GM18526 (cell line): Measurements from ENCODE around the gene GPR42.

ENCODE experiments used
- POLR2A ChIP-seq: IDR thresholded peaks from 3 replicates; pipeline ENCODE4 v1.6.1; 2011; ENCODE audit not compliant: insufficient read length; ENCODE audit errors: extremely low read depth

GPR42 gene

GRCh38 chr19:35352448-35353304 lies 18.2 kb upstream of the GPR42 start:
- no peak for TF ChIP-seq POLR2A

DNA sequence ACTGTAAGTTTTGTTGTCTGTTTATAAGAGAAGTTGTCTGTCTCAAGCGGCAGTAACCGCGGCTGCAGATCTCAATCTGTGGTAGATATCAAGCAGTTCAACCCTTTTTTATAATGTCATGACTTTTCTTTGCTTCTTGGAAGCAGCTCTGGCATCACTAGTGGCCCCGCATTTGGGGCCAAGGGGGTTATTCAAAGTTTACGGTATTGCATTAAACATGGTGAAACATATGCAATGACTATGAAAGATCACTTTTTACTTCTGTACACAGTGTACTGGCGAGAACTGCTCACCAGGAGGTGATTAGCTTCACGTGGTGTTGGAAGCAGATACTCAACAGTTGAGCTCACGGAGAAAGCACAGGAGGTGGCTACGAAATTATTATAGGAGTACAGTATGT lies 17.2 kb upstream of the GPR42 start:
- no peak for TF ChIP-seq POLR2A

GRCh38 chr19:35354898-35355297 lies 16.0 kb upstream of the GPR42 start:
- TF ChIP-seq POLR2A, result no peak

DNA sequence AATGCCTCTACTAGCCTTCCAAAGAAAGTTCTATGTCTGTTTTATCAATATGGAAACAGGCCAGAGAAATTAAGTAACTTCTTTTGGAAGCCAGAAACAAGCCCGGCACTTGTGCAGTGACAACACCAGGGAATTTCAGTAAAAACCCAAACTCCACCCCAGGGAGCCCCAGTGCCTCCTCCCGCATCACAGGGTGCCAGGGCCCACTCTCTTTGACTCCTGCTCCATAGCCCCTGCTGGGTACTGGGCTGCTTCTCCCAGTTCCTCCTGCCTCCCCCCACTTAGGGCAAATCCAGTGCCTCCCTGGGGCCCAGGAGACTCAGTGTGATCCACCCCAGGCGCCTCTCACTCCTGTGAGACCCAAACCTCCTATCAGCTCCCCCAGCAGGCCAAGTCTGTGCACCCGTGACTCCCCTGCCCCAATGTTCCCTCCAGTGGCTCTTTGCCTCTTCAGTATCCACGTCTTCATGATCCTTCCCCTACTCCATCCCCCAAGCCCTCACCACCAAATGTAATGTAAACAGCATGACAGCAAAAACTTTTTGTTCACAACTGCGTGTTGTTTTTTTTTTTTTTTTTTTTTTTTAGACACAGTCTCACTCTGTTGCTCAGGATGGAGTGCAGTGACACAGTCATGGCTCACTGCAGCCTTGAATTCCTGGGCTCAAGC lies 14.9 kb upstream of the GPR42 start:
- no peak for TF ChIP-seq POLR2A

GRCh38 chr19:35357867-35358573 lies 12.8 kb upstream of the GPR42 start, which contains the start of gene FFAR3:
Gene FFAR3, plus strand, starts transcription at chr19:35358460. Its CDS starts 431 bp downstream, at chr19:35358891.
- TF ChIP-seq POLR2A, result no peak

- TF ChIP-seq POLR2A, result no peak
Observed at GRCh38 chr19:35360880-35361420, 9.9 kb upstream of the GPR42 start.

DNA sequence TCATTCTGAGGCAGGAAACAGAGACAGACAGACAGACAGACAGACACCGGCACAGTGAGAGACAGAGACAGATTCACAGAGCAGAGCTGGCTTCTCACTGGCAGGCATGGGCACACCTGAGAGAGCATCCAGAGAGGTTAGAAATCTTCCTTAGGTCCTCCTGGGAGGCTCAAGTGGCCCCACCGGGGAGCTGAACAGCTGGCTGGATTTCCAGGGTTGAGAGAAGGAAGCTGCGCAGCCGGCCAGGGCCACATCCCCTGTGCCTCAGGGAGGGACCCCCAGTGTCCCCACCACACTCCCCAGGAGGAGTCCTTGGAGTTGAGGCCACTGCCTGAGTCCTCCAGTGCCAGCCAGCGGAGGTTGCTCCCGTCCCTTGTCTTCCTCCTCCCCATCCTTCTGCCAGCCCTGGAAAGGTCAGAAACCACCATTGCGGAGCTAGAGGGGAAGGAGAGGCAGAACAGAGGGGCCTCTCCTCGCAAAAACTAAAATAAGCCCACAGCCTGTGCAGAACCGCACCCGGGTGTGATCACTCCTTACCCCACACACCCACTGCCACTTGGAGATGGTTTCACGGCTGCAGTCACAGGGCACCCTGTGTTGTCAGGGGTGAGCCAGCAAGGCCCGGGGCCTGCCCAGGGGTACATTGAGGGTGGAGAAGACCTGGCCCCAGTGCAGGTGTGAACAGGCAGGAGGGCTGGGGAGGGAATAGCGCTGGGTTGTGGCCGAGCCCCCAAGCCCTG lies 8.4 kb upstream of the GPR42 start:
- no peak for TF ChIP-seq POLR2A

- no peak for TF ChIP-seq POLR2A
Observed at GRCh38 chr19:35363001-35363590, 7.8 kb upstream of the GPR42 start.

DNA sequence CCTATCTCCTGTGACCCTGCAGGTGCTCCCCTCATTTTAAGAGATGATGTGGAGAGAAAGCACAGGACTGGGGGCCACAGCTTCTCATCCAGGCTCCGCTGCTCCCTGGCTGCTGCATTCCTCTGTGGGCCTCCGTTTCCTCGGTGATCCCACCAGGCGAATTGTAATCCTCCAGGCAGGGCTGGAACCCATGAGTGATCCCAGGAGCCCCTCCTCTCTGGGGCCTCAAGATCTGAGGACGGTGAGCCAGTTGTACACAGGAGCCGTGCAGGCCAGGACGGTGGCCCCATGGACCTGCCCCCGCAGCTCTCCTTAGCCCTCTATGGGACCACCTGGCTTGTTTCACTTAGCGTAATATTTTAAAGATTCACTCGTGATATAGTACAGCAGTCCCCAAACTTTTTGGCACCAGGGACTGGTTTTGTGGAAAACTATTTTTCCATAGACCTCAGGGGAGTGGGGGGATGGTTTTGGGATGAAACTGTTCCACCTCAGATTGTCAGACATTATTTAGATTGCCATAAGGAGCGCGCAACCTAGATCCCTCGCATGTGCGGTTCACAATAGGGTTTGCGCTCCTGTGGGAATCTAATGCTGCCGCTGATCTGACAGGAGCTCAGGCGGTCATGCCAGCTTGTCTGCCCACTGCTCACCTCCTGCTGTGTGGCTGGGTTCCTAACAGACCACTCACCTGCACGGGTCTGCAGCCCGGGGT lies 7.0 kb upstream of the GPR42 start:
- no peak for TF ChIP-seq POLR2A

DNA sequence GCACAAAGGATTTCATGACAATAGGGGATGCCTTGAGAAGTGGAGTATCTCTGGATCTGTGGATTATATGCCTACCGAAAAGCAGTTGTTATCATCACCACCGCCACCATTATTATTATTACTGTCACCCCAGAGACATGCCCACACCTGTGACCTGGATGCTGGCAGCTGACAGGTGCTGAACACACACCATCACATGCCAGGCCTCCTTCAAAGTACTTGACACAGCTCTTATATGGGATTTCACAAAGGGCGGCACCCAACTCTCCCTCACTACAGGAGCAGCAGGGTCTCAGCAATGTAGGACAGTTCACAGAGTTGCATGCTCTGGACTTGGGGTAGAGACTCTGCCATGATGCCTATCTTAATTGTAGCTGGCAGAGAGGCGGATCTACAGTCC lies 5.6 kb upstream of the GPR42 start:
- TF ChIP-seq POLR2A, result no peak

DNA sequence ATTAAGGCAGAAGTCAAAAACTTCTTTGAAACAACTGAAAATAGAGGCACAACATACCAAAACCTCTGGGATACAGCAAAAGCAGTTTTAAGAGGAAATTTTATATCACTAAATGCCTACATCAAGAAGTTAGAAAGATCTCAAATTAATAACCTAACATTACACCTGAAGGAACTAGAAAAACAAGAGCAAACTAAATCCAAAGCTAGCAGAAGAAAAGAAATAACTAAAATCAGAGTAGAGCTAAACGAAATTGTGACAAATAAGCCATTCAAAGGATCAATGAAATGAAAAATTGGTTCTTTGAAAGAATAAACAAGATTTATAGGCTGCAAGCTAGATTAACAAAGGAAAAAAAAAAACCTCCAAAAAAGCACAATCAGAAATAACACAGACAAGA lies 2.5 kb upstream of the GPR42 start:
- TF ChIP-seq POLR2A, result no peak

DNA sequence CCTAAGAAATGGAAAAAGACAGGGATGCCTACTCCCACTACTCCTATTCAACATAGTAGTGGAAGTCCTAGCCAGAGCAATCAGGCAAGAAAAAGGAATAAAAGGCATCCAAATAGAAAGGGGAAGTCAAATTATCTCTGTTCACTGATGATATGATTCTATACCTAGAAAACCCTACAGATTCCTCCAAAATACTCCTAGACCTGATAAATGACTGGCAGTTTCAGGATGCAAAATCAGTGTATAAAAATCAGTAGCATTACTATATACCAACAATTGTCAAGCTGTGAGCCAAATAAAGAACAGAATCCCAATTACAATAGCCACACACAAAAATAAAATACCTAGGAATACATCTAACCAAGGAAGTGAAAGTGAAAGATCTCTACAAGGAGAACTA lies 1.3 kb upstream of the GPR42 start:
- no peak for TF ChIP-seq POLR2A

DNA sequence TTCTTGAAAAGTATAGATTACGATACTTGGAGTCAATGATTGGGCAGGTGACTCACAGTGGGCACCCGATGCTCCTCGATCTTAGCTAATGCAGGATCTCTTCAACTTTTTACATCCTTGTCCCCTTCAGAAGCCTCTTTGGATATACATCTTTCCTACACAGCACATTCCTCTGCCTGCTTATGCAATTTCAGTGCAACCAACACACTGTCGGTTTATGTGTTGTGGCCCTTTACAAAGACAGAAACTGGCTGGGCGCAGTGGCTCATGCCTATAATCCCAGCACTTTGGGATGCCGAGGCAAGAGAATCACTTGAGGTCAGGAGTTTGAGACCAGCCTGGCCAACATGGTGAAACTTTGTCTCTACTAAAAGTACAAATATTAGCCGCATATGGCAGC lies 2.6 kb downstream of the GPR42 start:
- no peak for TF ChIP-seq POLR2A

DNA sequence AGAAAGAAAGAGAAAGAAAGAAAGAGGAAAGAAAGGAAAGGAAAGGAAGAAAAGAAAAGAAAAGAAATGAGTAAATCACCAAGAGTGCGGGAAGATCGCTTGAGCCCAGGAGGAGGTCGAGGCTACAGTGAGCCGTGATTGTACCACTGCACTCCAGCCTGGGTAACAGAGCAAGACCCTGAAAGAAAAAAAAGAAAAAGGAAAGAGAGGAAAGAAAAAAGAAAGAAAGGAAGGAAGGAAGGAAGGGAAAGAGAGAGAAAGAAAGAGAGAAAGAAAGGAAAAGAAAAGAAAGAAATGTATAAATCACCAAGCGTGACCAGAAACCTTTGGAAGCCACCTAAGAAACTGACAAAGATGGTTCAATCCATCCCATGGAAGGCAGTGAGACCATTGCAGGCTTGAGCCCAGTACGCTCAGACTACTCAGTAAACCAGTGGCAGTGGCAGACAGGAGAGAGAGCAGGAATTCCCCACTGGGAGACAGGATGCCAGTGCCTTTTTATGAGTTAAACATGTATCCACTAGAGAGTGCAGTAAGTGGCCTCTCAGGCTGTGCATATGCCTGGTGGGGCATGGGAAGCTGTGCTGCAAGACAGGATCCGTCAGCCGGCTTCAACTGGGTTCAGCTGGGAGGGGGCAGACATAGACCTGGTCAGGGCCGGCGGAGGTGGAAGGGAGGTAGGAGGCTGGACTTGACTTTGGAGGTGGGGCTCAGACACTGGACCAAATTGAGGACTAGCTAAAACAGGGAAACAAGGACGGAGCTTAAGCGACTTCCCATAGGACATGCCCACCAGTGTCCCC lies 4.8 kb downstream of the GPR42 start:
- TF ChIP-seq POLR2A, result no peak

DNA sequence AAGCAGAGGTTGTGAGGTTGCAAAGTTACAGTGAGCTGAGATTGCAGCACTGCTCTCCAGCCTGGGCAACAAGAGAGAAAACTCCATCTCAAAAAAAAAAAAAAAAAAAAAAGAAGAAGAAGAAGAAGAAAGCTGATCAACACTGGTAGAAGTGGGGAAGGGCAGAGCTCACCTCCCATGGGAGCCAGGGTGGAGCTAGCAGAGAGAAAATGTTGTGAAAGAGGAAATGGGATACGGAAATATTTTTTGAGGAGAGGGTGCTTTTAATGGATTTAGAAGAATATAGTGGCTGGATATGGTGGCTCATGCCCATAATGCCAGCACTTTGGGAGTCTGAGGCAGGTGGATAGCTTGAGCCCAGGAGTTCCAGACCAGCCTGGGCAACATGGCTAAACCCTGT lies 6.8 kb downstream of the GPR42 start:
- TF ChIP-seq POLR2A, result no peak
